Esophagus muscularis mucosa (tissue), 4 donors: ENCODE results near the gene HS6ST3. TPM values are rescaled to one million over a fixed set of nuclear protein-coding genes. Genes with fewer than 3 reads are reported as not detected.

Source experiments
- DNase-seq: peaks from one replicate; pipeline ENCODE4 v3.0.0-alpha.2; 2017; ENCODE audit errors: extremely low spot score
- H3K27ac ChIP-seq, 4 donors: fragments of 200-600 bp; sonication (generic); replicated peaks in 1 of 4; 1 replicate in 3 of 4; 2 replicates in 1 of 4; pipeline ENCODE4 v1.5.1; 2016 to 2019; ENCODE audit warnings: mild to moderate bottlenecking in 1 of 4
- H3K27me3 ChIP-seq, 4 donors: fragments of 200-600 bp; sonication (generic); one replicate each; pipeline versions ENCODE4 v1.5.1 to v1.6.0; 2016 to 2019
- H3K36me3 ChIP-seq, 4 donors: fragments of 200-600 bp; sonication (generic); one replicate each; pipeline ENCODE4 v1.5.1; 2016 to 2019
- H3K4me1 ChIP-seq, 4 donors: fragments of 200-600 bp; sonication (generic); one replicate each; pipeline ENCODE4 v1.5.1; 2016 to 2019
- H3K4me3 ChIP-seq, 4 donors: fragments of 200-600 bp; sonication (generic); 1 replicate in 2 of 4; 2 replicates in 2 of 4; pipeline ENCODE4 v1.5.1; 2016 to 2019; ENCODE audit warnings: mild to moderate bottlenecking in 4 of 4, moderate library complexity in 1 of 4
- H3K9me3 ChIP-seq, 4 donors: fragments of 200-600 bp; sonication (generic); 1 replicate in 3 of 4; 2 replicates in 1 of 4; pipeline ENCODE4 v1.5.1; 2016 to 2019
- CTCF ChIP-seq, 3 experiments: fragments of 200-600 bp in 2 of 3; fragments of 450-650 bp in 1 of 3; sonication (generic) in 2 of 3; IDR thresholded peaks; one replicate each; pipeline ENCODE4 v1.5.1; 2017 to 2019; ENCODE audit warnings: antibody characterized with exemption in 3 of 3, mild to moderate bottlenecking in 2 of 3, moderate library complexity in 1 of 3
- EP300 ChIP-seq: sonication (generic); formaldehyde crosslinking; IDR thresholded peaks from one replicate; pipeline ENCODE4 v1.6.1; 2017; ENCODE audit warnings: antibody characterized with exemption
- POLR2A ChIP-seq: fragments of 450-650 bp; IDR thresholded peaks from one replicate; pipeline ENCODE4 v1.6.1; 2017; ENCODE audit warnings: antibody characterized with exemption, moderate library complexity, mild to moderate bottlenecking, low read depth
- POLR2AphosphoS5 ChIP-seq, 2 donors: sonication (generic); formaldehyde crosslinking; IDR thresholded peaks; one replicate each; pipeline ENCODE4 v1.6.1; 2017; ENCODE audit warnings: antibody characterized with exemption in 2 of 2
- WGBS: methylation state at CpG from one replicate; pipeline ENCODE4 v1.1.5; 2018; 5-methylcytosine and 5-hydroxymethylcytosine counted together
- intact Hi-C: fragments of 100-400 bp; cut with DNase I; formaldehyde crosslinking; loops from one replicate; pipeline ENCODE4 v1.15.1; 2023
- total RNA-seq, 4 donors: library from RNA; depleted of rRNA; stranded (reverse); fragments of >200 nt; gene quantifications; one replicate each; pipeline versions ENCODE4 v1.1.0 to v1.2.1, GENCODE V29; 2016

The HS6ST3 gene
- total RNA-seq, 4 donors from 2014 or later: 4.6 to 12.4 (median 7.9) TPM

GRCh38 chr13:96690998-96691397 lies 601.1 kb downstream of the HS6ST3 start:
- Histone ChIP-seq H3K27me3 (no peaks in the 10 kb centered on the region), H3K9me3 (no peaks in the 10 kb centered on the region), H3K27ac (no peak overlapping the region), H3K4me1 (no peaks in the 10 kb centered on the region), H3K4me3 (no peak overlapping the region), H3K36me3 (no peaks in the 10 kb centered on the region)
- TF ChIP-seq POLR2AphosphoS5 (IDR thresholded peaks at IDR 0.05) (no peak), POLR2A (no peak), EP300 (no peak), CTCF (IDR thresholded peaks at IDR 0.05) (no peak)
- DNase-seq: no peak
- intact Hi-C loops: no loop called here

GRCh38 chr13:96696389-96696900 lies 606.5 kb downstream of the HS6ST3 start:
- 81% methylated on average over 6 of the region's 6 CpGs for WGBS

GRCh38 chr13:96700657-96701056 lies 610.8 kb downstream of the HS6ST3 start:
- 83% methylated on average over 2 of the region's 2 CpGs for WGBS
- no peak overlapping the region for H3K4me3 ChIP-seq
- TF ChIP-seq POLR2AphosphoS5 (IDR thresholded peaks at IDR 0.05): no peak
- TF ChIP-seq EP300: no peak
- TF ChIP-seq CTCF (IDR thresholded peaks at IDR 0.05): no peak
- TF ChIP-seq POLR2A: no peak
- no peaks in the 10 kb centered on the region for H3K36me3 ChIP-seq
- no peak for DNase-seq
- no peak overlapping the region for H3K27ac ChIP-seq
- H3K9me3 ChIP-seq: no peaks in the 10 kb centered on the region
- no peaks in the 10 kb centered on the region for H3K4me1 ChIP-seq
- H3K27me3 ChIP-seq: no peaks in the 10 kb centered on the region
- intact Hi-C loops: no loop called here

More at GRCh38 chr13:96696389-96696900, 606.5 kb downstream of the HS6ST3 start:
- Histone ChIP-seq H3K4me1 (no peaks in the 10 kb centered on the region), H3K9me3 (no peaks in the 10 kb centered on the region), H3K4me3 (no peak overlapping the region), H3K27ac (no peak overlapping the region), H3K27me3 (no peaks in the 10 kb centered on the region), H3K36me3 (no peaks in the 10 kb centered on the region)
- intact Hi-C loops: no loop called here
- no peak for TF ChIP-seq CTCF (IDR thresholded peaks at IDR 0.05)
- TF ChIP-seq POLR2AphosphoS5 (IDR thresholded peaks at IDR 0.05): no peak
- DNase-seq: no peak

- Histone ChIP-seq H3K4me1 (no peaks in the 10 kb centered on the region), H3K27ac (no peak overlapping the region), H3K4me3 (no peak overlapping the region), H3K9me3 (no peaks in the 10 kb centered on the region), H3K36me3 (no peaks in the 10 kb centered on the region), H3K27me3 (no peaks in the 10 kb centered on the region)
- intact Hi-C loops: no loop called here
- TF ChIP-seq POLR2A (no peak), POLR2AphosphoS5 (IDR thresholded peaks at IDR 0.05) (no peak), EP300 (no peak), CTCF (IDR thresholded peaks at IDR 0.05) (no peak)
- DNase-seq: no peak
- WGBS: 89% methylated on average over 3 of the region's 3 CpGs
Observed at GRCh38 chr13:96707146-96707545, 617.2 kb downstream of the HS6ST3 start.

- H3K27ac ChIP-seq: no peak overlapping the region
- no peak for DNase-seq
- no peaks in the 10 kb centered on the region for H3K27me3 ChIP-seq
- no peak for TF ChIP-seq CTCF (IDR thresholded peaks at IDR 0.05)
- TF ChIP-seq POLR2A: no peak
- TF ChIP-seq EP300: no peak
- no peak for TF ChIP-seq POLR2AphosphoS5 (IDR thresholded peaks at IDR 0.05)
- H3K4me3 ChIP-seq: no peak overlapping the region
- H3K9me3 ChIP-seq: no peaks in the 10 kb centered on the region
- H3K36me3 ChIP-seq: no peaks in the 10 kb centered on the region
- WGBS: 77% methylated on average over 3 of the region's 3 CpGs
- intact Hi-C loops: no loop called here
- no peaks in the 10 kb centered on the region for H3K4me1 ChIP-seq
Observed at GRCh38 chr13:96710166-96710862, 620.4 kb downstream of the HS6ST3 start.
